IPS-NIHi7 (cell line): Measurements from ENCODE around the gene FHIT.
"Not testable (repeated sequence)": the region's sequence is repeated elsewhere in the genome, so short reads cannot be mapped to it uniquely, and the experiment has no call there.

ENCODE experiments used
- DNase-seq: peaks from one replicate; pipeline ENCODE4 v3.0.0; 2012; ENCODE audit warnings: mixed read lengths; ENCODE audit errors: extremely low spot score

The FHIT gene

GRCh38 chr3:59938828-59939227 is 1312.4 kb downstream of the FHIT start:
- DNase-seq = no peak

DNA sequence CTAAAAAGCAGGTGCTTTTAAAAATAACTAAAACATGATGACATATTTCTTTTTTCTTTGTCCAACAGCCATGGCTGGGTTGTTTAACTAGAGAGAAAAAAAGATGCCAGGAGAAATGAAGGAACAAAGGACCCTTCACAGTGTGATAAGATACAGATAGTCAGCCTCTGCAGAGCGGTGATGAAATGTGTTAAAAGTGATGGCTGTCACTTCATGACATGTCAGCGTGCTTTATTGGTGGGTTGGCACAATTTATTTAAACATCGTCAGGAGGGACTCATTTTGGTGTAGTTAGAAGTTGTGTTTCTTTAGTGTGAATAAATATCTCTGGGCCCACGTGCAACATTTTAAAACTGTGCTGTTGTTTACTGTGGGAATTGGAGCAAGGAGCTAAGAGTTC is 1314.1 kb downstream of the FHIT start:
- no peak for DNase-seq

GRCh38 chr3:59936472-59936871 is 1314.8 kb downstream of the FHIT start:
- no peak for DNase-seq

DNA sequence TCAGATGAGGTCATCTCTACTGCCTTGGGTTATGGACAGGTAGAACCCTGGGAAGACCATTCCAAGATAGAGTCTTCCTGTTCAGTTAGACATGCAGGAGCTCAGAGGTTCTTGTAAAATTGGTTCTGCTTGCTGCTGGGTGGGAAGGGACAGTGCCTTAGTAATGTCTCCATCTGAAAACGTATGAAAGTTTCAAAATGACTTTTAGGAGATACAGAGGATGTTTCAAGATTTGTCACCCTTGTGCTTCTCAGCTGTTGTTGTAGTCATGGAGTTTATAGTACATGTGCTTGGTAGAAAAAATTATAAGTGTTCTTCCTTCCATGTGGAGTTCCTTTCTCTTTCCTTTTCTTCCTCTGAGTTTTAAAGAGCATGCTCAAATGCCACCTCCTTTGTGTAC is 1316.2 kb downstream of the FHIT start:
- no peak for DNase-seq

GRCh38 chr3:59934560-59934959 is 1316.7 kb downstream of the FHIT start:
- not testable (repeated sequence) for DNase-seq

- DNase-seq = no peak
Observed at GRCh38 chr3:59930170-59930569, 1321.1 kb downstream of the FHIT start.

- no peak for DNase-seq
Observed at GRCh38 chr3:59927056-59927455, 1324.2 kb downstream of the FHIT start.

GRCh38 chr3:59925946-59926345 is 1325.3 kb downstream of the FHIT start:
- no peak for DNase-seq

DNA sequence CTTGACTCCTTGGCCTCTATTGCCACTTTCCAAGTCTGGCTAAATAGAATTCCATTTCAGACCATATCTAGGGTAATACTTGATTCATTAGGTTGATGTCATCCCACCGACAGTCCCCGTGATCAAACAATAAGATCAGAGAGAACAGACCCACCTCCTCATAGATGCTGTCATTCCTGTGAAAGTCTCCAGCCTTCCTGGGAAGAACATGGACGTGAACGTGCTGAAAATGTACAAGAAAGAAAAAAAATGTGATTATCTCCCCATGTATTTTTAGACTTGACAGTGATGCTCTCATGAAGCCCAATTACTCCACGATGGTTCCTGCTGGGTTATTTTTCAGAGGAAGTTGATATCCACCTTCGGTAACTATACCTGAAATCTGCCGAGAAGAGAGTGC is 1329.1 kb downstream of the FHIT start:
- no peak for DNase-seq

DNA sequence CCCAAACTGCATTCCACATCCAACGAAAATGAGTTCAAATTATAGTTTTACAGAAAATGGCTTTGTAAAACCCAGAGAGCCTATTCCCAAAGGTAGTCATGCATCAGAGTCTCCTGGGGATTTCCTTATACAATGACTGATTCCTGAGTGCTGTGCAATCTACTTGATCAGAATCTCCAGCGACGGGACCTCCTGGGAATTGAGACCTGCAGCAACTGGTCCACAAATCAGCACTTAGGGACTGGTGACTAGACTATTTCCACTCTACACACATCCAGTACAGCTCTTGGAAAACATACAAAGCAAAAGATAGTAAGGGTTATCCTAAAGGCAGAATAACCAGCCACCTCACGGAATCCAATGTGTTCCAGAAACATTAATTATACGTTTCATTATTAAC is 1330.4 kb downstream of the FHIT start:
- no peak for DNase-seq

- DNase-seq = no peak
Observed at GRCh38 chr3:59919586-59919985, 1331.7 kb downstream of the FHIT start.

- no peak for DNase-seq
Observed at GRCh38 chr3:59914251-59914650, 1337.0 kb downstream of the FHIT start.

DNA sequence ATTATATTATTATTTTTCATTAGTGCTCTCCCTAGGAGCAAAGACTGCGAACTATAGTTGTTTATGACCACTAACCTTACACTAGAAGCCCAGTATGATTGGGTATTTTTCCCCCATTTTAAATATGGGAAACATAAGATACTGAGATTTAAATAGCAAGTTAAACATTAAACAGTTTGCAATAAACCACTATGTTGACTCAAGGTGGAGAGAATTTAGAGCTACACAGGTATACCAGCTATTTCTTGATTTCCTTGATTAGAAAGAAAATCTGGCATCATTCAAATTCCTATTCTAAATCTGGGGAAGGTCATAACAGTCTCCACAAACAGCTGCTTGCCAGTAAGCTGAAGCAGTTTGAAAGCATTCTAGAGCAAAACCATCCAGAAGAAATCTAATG is 1337.6 kb downstream of the FHIT start:
- DNase-seq = no peak

DNA sequence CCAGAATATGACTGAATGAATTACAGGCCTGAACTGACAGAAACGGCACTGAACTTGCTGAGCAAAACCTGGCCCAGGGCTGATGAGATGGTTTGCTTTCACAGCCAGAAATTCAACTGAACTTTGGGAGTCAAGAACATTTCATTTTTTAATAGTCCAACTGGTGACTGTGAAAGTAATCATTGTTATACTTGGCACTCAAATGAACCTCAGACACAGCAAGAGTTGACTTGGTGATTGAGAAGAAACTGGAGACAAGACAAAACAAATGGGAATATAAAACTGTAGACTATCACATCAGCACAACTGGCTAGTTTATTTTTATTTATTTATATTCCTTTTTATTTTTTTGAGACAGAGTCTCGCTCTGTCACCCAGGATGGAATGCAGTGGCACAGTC is 1342.6 kb downstream of the FHIT start:
- DNase-seq = no peak

GRCh38 chr3:59908280-59908679 is 1343.0 kb downstream of the FHIT start:
- peak; percentile 57 for DNase-seq

GRCh38 chr3:59904296-59904695 is 1347.0 kb downstream of the FHIT start:
- no peak for DNase-seq

- no peak for DNase-seq
Observed at GRCh38 chr3:59899061-59899460, 1352.2 kb downstream of the FHIT start.

DNA sequence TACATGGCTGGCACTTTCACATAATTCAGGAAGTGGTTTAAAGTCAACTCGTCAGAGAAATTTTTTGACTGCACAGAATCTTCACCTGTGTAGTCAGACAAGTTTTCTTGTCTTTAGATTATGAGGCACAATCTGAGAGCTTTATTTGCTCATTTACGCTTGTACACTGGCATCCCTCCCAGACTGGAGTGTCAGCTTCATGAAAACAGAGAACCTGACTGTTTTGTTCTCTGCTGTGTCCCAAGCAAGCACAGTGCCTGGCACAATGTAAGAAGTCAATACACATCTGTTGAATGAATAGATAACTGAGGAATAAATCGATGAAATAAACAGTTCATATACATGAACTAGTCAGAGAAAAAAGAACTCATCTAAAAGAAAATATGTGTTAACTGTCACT is 1355.3 kb downstream of the FHIT start:
- DNase-seq = no peak

DNA sequence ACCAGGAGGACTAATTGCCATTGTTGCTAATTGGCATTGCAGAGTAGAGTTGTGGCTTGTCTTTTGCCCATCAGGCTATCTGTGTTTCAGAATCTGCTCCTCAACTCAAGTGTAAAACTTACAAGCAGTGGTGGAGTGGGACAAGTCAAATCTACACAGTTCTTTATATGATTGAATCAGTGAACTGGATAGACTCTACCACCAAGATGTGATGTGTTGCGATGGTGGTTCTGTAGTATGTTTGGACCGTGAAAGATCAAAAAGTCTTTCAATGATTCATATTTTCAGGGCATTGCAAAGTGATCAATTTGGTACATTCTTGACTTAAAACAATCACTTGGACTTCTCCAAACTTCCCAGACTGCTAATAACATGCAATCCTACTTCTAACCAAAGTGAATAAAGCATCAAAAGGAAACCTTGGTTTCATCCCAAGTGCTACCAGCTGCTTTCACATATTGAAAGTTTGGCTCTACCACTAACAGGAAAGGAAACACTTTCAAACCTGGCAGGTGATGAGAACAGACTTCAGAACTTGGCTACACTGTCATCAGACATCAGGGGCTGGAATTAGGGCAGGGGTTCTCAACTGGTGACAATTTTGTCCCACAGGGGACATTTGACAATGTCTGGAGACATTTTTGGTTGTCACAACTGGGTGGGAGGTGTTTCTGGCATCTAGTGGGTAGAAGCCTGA is 1356.7 kb downstream of the FHIT start:
- DNase-seq = no peak

DNA sequence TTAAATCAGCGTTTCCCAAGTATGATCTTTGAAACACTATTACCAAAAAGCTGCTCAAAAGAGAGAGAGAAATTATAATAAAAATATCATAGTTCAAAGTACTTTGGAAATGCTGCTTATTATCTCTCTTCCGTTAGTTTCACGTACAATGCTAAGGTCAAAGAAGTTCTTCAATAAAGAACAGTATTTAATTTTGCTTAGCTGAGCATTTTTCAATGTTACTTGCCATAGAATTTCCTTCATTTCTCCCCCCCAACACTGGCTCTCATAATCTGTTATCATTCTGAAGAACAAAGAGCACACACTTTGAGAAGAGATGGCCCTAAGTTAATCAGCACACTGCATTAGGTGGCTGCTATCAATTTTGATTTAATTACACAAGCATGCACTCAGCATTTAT is 1360.6 kb downstream of the FHIT start:
- DNase-seq = no peak

DNA sequence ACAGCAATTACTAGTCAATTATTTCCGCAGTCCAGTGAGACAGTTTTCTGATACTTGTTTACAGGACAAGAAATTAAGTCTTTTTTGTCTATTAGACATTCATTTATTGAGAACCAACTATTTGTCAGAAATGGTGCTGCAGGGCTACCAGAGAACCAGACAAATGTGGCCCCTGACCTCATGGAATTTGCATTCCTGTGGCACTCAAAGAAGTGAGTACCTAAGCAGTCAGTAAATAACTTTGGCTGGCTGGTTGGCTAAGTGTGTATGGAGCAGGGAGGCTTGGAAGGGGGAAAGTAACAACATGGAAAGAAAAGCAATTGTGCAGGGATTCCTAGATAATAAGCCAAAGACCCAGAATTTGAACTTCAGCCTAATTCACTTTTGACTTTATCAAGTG is 1364.5 kb downstream of the FHIT start:
- DNase-seq = no peak

DNA sequence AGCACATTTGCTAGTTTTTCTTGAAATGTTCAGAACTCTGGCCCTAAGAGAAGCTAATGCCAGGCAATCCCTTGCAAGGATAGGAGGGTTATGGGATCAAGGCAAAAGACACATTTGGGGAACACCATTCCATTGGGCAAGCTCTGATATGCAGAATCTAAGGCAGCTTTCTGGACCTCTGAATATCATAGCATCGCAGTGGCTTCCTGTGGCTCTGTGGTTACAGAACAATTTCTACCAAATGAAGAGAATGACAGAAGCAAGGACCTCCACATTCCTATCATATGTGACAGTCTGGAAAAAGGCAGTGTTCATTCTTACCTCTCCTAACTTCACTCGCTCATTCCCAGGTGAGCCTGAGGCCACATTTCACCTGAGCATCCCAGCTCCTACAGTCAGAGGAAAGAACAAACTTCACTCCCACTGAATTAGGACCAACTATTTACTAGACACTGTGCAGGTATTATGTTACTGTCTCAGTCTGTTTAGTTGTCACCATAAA is 1365.3 kb downstream of the FHIT start:
- no peak for DNase-seq

GRCh38 chr3:59885101-59885500 is 1366.2 kb downstream of the FHIT start:
- no peak for DNase-seq

GRCh38 chr3:59884409-59884808 is 1366.8 kb downstream of the FHIT start:
- no peak for DNase-seq
